CD14-positive monocyte (primary cell): ENCODE results near the gene CCDC54. TPM values are rescaled to one million over a fixed set of nuclear protein-coding genes. Genes with fewer than 3 reads are reported as not detected.

Source experiments
- DNase-seq, 3 donors: peaks; one replicate each; pipeline ENCODE4 v3.0.0-alpha.2; 2011 to 2022
- H2AFZ ChIP-seq: 2 replicates; pipeline ENCODE4 v1.6.0; 2012; ENCODE audit warnings: mild to moderate bottlenecking, low read depth, low read length, inconsistent platforms; ENCODE audit not compliant: insufficient read depth, poor library complexity, severe bottlenecking
- H3K27ac ChIP-seq, 2 donors: 1 replicate in 1 of 2; 2 replicates in 1 of 2; pipeline ENCODE4 v1.5.1; 2012 to 2013; ENCODE audit warnings: low read length in 2 of 2, control low read depth in 1 of 2, inconsistent platforms in 1 of 2, low read depth in 1 of 2, mild to moderate bottlenecking in 1 of 2
- H3K27me3 ChIP-seq, 2 donors: one replicate each; pipeline versions ENCODE4 v1.6.0 to v1.6.1; 2011 to 2013; ENCODE audit warnings: low read length in 2 of 2; ENCODE audit not compliant: control insufficient read depth in 2 of 2, insufficient read depth in 2 of 2
- H3K36me3 ChIP-seq, 2 donors: replicated peaks in 1 of 2; 1 replicate in 1 of 2; 2 replicates in 1 of 2; pipeline versions ENCODE4 v1.5.1 to v1.6.1; 2012 to 2013; ENCODE audit warnings: low read length in 2 of 2, control low read depth in 1 of 2, inconsistent platforms in 1 of 2, mild to moderate bottlenecking in 1 of 2; ENCODE audit not compliant: insufficient read depth in 2 of 2, control insufficient read depth in 1 of 2
- H3K4me1 ChIP-seq, 2 donors: 1 replicate in 1 of 2; 2 replicates in 1 of 2; pipeline versions ENCODE4 v1.5.1 to v1.6.1; 2012 to 2013; ENCODE audit warnings: low read length in 2 of 2, control low read depth in 1 of 2, inconsistent platforms in 1 of 2, mild to moderate bottlenecking in 1 of 2, moderate library complexity in 1 of 2; ENCODE audit not compliant: insufficient read depth in 2 of 2, control insufficient read depth in 1 of 2
- H3K4me2 ChIP-seq: replicated peaks from 2 replicates; pipeline ENCODE3; 2012; ENCODE audit warnings: low read length, moderate library complexity, mild to moderate bottlenecking; ENCODE audit not compliant: poor library complexity, severe bottlenecking; ENCODE audit errors: extremely low read depth
- H3K4me3 ChIP-seq, 3 experiments: fragments of 200-600 bp in 1 of 3; sonication (generic) in 1 of 3; replicated peaks in 1 of 3; 1 replicate in 2 of 3; 2 replicates in 1 of 3; pipeline ENCODE4 v1.5.1; 2011 to 2013; ENCODE audit warnings: low read length in 3 of 3, mild to moderate bottlenecking in 3 of 3, control low read depth in 2 of 3, low read depth in 2 of 3, inconsistent platforms in 1 of 3, moderate library complexity in 1 of 3
- H3K79me2 ChIP-seq: 2 replicates; pipeline ENCODE4 v1.6.0; 2012; ENCODE audit warnings: mild to moderate bottlenecking, control low read depth, inconsistent platforms, low read length, moderate library complexity; ENCODE audit not compliant: insufficient read depth
- H3K9ac ChIP-seq: 2 replicates; pipeline ENCODE4 v1.6.0; 2017; ENCODE audit warnings: low read length, mild to moderate bottlenecking; ENCODE audit not compliant: insufficient read depth, poor library complexity, severe bottlenecking
- H3K9me3 ChIP-seq, 2 donors: replicated peaks in 1 of 2; 1 replicate in 1 of 2; 2 replicates in 1 of 2; pipeline versions ENCODE4 v1.5.1 to v1.6.1; 2012 to 2013; ENCODE audit warnings: low read length in 2 of 2, control low read depth in 1 of 2; ENCODE audit not compliant: control insufficient read depth in 1 of 2, insufficient read depth in 1 of 2
- H4K20me1 ChIP-seq: 2 replicates; pipeline ENCODE4 v1.6.0; 2012; ENCODE audit warnings: mild to moderate bottlenecking, low read length, control low read depth, moderate library complexity; ENCODE audit not compliant: insufficient read depth
- H3K27ac Mint-ChIP-seq, 7 donors: one replicate each; pipeline ENCODE4 v1.8.0; 2020; ENCODE audit warnings: mild to moderate bottlenecking in 7 of 7, mixed read lengths in 7 of 7, moderate library complexity in 6 of 7, inconsistent platforms in 2 of 7
- H3K27me3 Mint-ChIP-seq, 3 donors: one replicate each; pipeline ENCODE4 v1.8.0; 2021 to 2022; ENCODE audit warnings: low read depth in 3 of 3, mild to moderate bottlenecking in 3 of 3, mixed read lengths in 3 of 3, moderate library complexity in 3 of 3, inconsistent platforms in 1 of 3
- H3K36me3 Mint-ChIP-seq, 2 donors: one replicate each; pipeline ENCODE4 v1.8.0; 2020; ENCODE audit warnings: mixed read lengths in 2 of 2, inconsistent platforms in 1 of 2, mild to moderate bottlenecking in 1 of 2
- H3K4me1 Mint-ChIP-seq: one replicate; pipeline ENCODE4 v1.8.0; 2020; ENCODE audit warnings: mild to moderate bottlenecking, mixed read lengths
- H3K4me3 Mint-ChIP-seq, 2 donors: one replicate each; pipeline ENCODE4 v1.8.0; 2020; ENCODE audit warnings: mild to moderate bottlenecking in 2 of 2, mixed read lengths in 2 of 2, moderate library complexity in 1 of 2
- H3K9me3 Mint-ChIP-seq, 7 donors: one replicate each; pipeline ENCODE4 v1.8.0; 2020 to 2022; ENCODE audit warnings: mixed read lengths in 7 of 7, mild to moderate bottlenecking in 6 of 7, moderate library complexity in 6 of 7, inconsistent platforms in 2 of 7
- WGBS: methylation state at CpG from one replicate; pipeline ENCODE4 v1.1.5; 2013; ENCODE audit warnings: missing lambda C conversion rate; ENCODE audit not compliant: insufficient coverage; 5-methylcytosine and 5-hydroxymethylcytosine counted together
- intact Hi-C, 2 donors: fragments of 100-400 bp; cut with micrococcal nuclease; formaldehyde crosslinking; loops; one replicate each; pipeline versions ENCODE4 v1.15.0 to v1.15.1; 2023
- polyA plus RNA-seq, 3 donors: library from polyadenylated mRNA; depleted of rRNA in 1 of 3; unstranded in 2 of 3; stranded (reverse) in 1 of 3; fragments of 300-500 nt in 2 of 3; fragments of >200 nt in 1 of 3; fragmentation: Illumina TruSeq in 2 of 3; gene quantifications; 1 replicate in 2 of 3; 2 replicates in 1 of 3; pipeline ENCODE4 v1.2.3, GENCODE V29; 2012 to 2021
- TF ChIP-seq, protein P1 (sequence below): fragments of 200-600 bp; IDR thresholded peaks from one replicate; pipeline ENCODE4 v1.8.0; 2022; ENCODE audit warnings: antibody characterized with exemption, mild to moderate bottlenecking

The CCDC54 gene
- polyA plus RNA-seq, 3 donors: not detected

DNA sequence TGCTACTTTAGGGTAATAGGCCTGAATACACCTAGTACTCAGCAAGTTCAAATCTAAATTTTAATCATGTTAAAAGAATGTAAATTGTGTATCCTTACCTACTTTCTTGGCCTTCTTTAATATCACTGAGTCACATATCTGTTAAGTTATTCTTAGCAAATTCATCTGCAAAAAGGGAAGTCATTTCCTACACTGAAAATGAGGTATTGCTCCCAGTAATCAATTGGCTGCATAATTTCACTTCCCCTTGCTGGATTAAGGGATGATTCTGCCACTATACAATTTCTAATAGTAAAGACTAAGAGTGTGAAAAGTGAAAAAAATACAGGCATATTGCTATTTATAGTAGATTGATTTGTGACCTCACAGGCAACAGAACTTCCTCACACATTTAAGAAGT is 47.8 kb downstream of the CCDC54 start:
- Mint-ChIP-seq H3K4me1 (peaks cover 17% of the 10 kb centered on the region), H3K36me3 (no peaks in the 10 kb centered on the region), H3K27ac (no peak overlapping the region), H3K4me3 (no peak overlapping the region), H3K27me3 (peaks cover 14 to 19% (median 15%) of the 10 kb centered on the region in 3 donors), H3K9me3 (no peaks in the 10 kb centered on the region)
- H3K4me2 ChIP-seq: no peak overlapping the region
- peak; percentile 15 to 35 (median 20) for DNase-seq
- TF ChIP-seq, protein P1, sequence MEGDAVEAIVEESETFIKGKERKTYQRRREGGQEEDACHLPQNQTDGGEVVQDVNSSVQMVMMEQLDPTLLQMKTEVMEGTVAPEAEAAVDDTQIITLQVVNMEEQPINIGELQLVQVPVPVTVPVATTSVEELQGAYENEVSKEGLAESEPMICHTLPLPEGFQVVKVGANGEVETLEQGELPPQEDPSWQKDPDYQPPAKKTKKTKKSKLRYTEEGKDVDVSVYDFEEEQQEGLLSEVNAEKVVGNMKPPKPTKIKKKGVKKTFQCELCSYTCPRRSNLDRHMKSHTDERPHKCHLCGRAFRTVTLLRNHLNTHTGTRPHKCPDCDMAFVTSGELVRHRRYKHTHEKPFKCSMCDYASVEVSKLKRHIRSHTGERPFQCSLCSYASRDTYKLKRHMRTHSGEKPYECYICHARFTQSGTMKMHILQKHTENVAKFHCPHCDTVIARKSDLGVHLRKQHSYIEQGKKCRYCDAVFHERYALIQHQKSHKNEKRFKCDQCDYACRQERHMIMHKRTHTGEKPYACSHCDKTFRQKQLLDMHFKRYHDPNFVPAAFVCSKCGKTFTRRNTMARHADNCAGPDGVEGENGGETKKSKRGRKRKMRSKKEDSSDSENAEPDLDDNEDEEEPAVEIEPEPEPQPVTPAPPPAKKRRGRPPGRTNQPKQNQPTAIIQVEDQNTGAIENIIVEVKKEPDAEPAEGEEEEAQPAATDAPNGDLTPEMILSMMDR: no peak
- H3K4me1 ChIP-seq: peaks cover 11 to 15% of the 10 kb centered on the region in 2 donors
- no peaks in the 10 kb centered on the region for H4K20me1 ChIP-seq
- no peak overlapping the region for H3K4me3 ChIP-seq
- H3K27me3 ChIP-seq: peaks cover 2 to 12% of the 10 kb centered on the region in 2 donors
- no peak overlapping the region for H3K9ac ChIP-seq
- no peaks in the 10 kb centered on the region for H3K79me2 ChIP-seq
- no peaks in the 10 kb centered on the region for H3K36me3 ChIP-seq
- no peak overlapping the region for H2AFZ ChIP-seq
- no peaks in the 10 kb centered on the region for H3K9me3 ChIP-seq
- intact Hi-C loops: loop anchor here in 1 of 2 donors (10.0 kb wide), 1 partner anchor 190 kb away; no protein-coding TSS in a partner anchor
- no peak overlapping the region for H3K27ac ChIP-seq

GRCh38 chr3:107426223-107426622 is 49.0 kb downstream of the CCDC54 start:
- no peaks in the 10 kb centered on the region for H3K9me3 ChIP-seq
- H3K27me3 Mint-ChIP-seq: peaks cover 21 to 29% (median 24%) of the 10 kb centered on the region in 3 donors
- H3K4me1 ChIP-seq: peaks cover 19 to 27% of the 10 kb centered on the region in 2 donors
- H3K36me3 Mint-ChIP-seq: no peaks in the 10 kb centered on the region
- H3K79me2 ChIP-seq: no peaks in the 10 kb centered on the region
- no peak overlapping the region for H3K27ac ChIP-seq
- no peak overlapping the region for H3K4me2 ChIP-seq
- H3K27ac Mint-ChIP-seq: no peak overlapping the region
- no peak overlapping the region for H3K9ac ChIP-seq
- no peak overlapping the region for H2AFZ ChIP-seq
- intact Hi-C loops: loop anchor here in 1 of 2 donors (10.0 kb wide), 1 partner anchor 191 kb away; no protein-coding TSS in a partner anchor
- H4K20me1 ChIP-seq: no peaks in the 10 kb centered on the region
- H3K4me3 ChIP-seq: no peak overlapping the region
- peaks cover 5 to 23% of the 10 kb centered on the region in 2 donors for H3K27me3 ChIP-seq
- TF ChIP-seq, protein P1: no peak
- no CpG with 5 or more reads among the region's 3 CpGs for WGBS
- no peaks in the 10 kb centered on the region for H3K36me3 ChIP-seq
- H3K4me3 Mint-ChIP-seq: no peak overlapping the region
- H3K4me1 Mint-ChIP-seq: peaks cover 23% of the 10 kb centered on the region
- DNase-seq: no peak
- peaks cover 0 to 3% (median 0%) of the 10 kb centered on the region in 7 donors for H3K9me3 Mint-ChIP-seq

Other genes with a start within 250 kb of the CCDC54 start
- gene BBX, start 145.5 kb downstream of the CCDC54 start, polyA plus RNA-seq: 10 to 100 TPM; 15.7 to 25.1 (median 16.6) TPM